OCI-LY3 (cell line): ENCODE measurements around the gene F13A1.

Source experiments
- H2AFZ ChIP-seq: fragments of 200-600, 300-600 bp; shearing (Covaris generic); 2 replicates; pipeline ENCODE4 v1.6.0; 2014; ENCODE audit warnings: antibody characterized with exemption, low read depth, low read length
- H3K27ac ChIP-seq: fragments of 200-600, 300-600 bp; sonication (generic); 2 replicates; pipeline ENCODE4 v1.5.1; 2014; ENCODE audit warnings: mild to moderate bottlenecking, low read length, moderate library complexity, mixed read lengths
- H3K27me3 ChIP-seq: fragments of 200-600, 300-600 bp; sonication (generic); 2 replicates; pipeline ENCODE4 v1.6.1; 2014; ENCODE audit warnings: low read depth, low read length, mixed read lengths
- H3K36me3 ChIP-seq: fragments of 200-600, 300-600 bp; sonication (generic); replicated peaks from 2 replicates; pipeline ENCODE3; 2014; ENCODE audit warnings: low read depth, low read length, mixed read lengths
- H3K4me1 ChIP-seq: fragments of 300-600, 200-600 bp; sonication (generic); 2 replicates; pipeline ENCODE4 v1.6.1; 2014; ENCODE audit warnings: low read length, mixed read lengths
- H3K4me2 ChIP-seq: fragments of 200-600, 300-600 bp; sonication (generic); 2 replicates; pipeline ENCODE4 v1.6.1; 2014; ENCODE audit warnings: low read length, mixed read lengths
- H3K4me3 ChIP-seq: fragments of 300-600, 200-600 bp; sonication (generic); 2 replicates; pipeline ENCODE4 v1.5.1; 2014; ENCODE audit warnings: antibody characterized with exemption, mild to moderate bottlenecking, low read length, moderate library complexity
- H3K79me2 ChIP-seq: fragments of 300-600, 200-600 bp; shearing (Covaris generic); 2 replicates; pipeline ENCODE4 v1.6.1; 2014; ENCODE audit warnings: mild to moderate bottlenecking, low read length, mixed read lengths
- H3K9ac ChIP-seq: fragments of 300-600, 200-600 bp; shearing (Covaris generic); 2 replicates; pipeline ENCODE4 v1.6.0; 2014; ENCODE audit warnings: mild to moderate bottlenecking, low read length, moderate library complexity
- H3K9me3 ChIP-seq: fragments of 200-600, 300-600 bp; shearing (Covaris generic); 2 replicates; pipeline ENCODE4 v1.6.1; 2014; ENCODE audit warnings: low read length, mixed read lengths; ENCODE audit not compliant: insufficient read depth
- H4K20me1 ChIP-seq: fragments of 200-600, 300-600 bp; sonication (generic); 2 replicates; pipeline ENCODE4 v1.6.1; 2016; ENCODE audit warnings: low read length, mixed read lengths; ENCODE audit not compliant: insufficient read depth
- CTCF ChIP-seq: fragments of 200-600, 300-600 bp; sonication (generic); IDR thresholded peaks from 2 replicates; pipeline ENCODE4 v1.5.1; 2014; ENCODE audit warnings: antibody characterized with exemption, low read length, low read depth
- EZH2phosphoT487 ChIP-seq: fragments of 200-600 bp; shearing (Covaris generic); IDR thresholded peaks from 2 replicates; pipeline ENCODE4 v1.6.1; 2018; ENCODE audit warnings: antibody characterized with exemption, mixed run types, low read depth

The F13A1 gene

GRCh38 chr6:6352772-6353171, 32.3 kb upstream of the F13A1 start:
- no peak overlapping the region for H2AFZ ChIP-seq
- no peak overlapping the region for H3K4me3 ChIP-seq
- peaks cover 12% of the 10 kb centered on the region; the same call in 1 of the 2 replicates for H3K27me3 ChIP-seq
- no peaks in the 10 kb centered on the region for H3K9me3 ChIP-seq
- H4K20me1 ChIP-seq, result no peaks in the 10 kb centered on the region
- no peak overlapping the region for H3K4me2 ChIP-seq
- no peak overlapping the region for H3K9ac ChIP-seq
- no peaks in the 10 kb centered on the region for H3K4me1 ChIP-seq
- TF ChIP-seq EZH2phosphoT487 (no peak), CTCF (no peak)
- no peaks in the 10 kb centered on the region for H3K36me3 ChIP-seq
- H3K79me2 ChIP-seq, result no peaks in the 10 kb centered on the region
- H3K27ac ChIP-seq, result no peak overlapping the region

DNA sequence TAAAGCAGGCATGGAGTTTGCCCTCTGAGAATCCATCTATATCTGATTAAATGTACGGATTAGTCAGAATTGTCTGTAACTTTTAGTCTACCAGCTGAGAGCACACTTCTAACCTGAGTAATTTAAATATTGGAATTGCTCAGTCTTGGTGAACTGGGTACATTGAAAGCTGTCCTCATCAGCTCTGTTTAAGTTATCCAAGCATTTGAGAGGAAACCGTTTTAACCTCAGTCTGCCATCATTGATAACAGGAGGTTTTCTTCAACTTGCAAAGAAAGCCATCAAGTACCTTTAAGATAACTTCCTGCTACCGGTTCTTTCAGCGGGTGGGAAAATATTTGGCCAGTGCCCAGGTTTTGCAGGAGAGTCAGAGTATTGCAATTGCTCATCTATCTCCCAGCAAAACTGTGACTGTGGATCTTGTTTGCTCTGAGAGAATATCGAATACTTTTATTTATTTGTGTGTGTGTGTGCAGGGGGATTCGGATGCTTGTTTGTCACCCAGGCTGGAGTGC, 31.1 kb upstream of the F13A1 start:
- H3K4me3 ChIP-seq, result no peak overlapping the region
- TF ChIP-seq EZH2phosphoT487 (no peak), CTCF (no peak)
- no peak overlapping the region for H2AFZ ChIP-seq
- no peak overlapping the region for H3K27ac ChIP-seq
- H3K9me3 ChIP-seq, result no peaks in the 10 kb centered on the region
- no peaks in the 10 kb centered on the region for H4K20me1 ChIP-seq
- no peaks in the 10 kb centered on the region for H3K79me2 ChIP-seq
- no peaks in the 10 kb centered on the region for H3K4me1 ChIP-seq
- H3K27me3 ChIP-seq, result peaks cover 12% of the 10 kb centered on the region; the same call in 1 of the 2 replicates
- no peaks in the 10 kb centered on the region for H3K36me3 ChIP-seq
- no peak overlapping the region for H3K9ac ChIP-seq
- H3K4me2 ChIP-seq, result no peak overlapping the region

GRCh38 chr6:6350696-6351095, 30.2 kb upstream of the F13A1 start:
- Histone ChIP-seq H3K4me1 (no peaks in the 10 kb centered on the region), H3K9me3 (no peaks in the 10 kb centered on the region), H3K36me3 (no peaks in the 10 kb centered on the region), H4K20me1 (no peaks in the 10 kb centered on the region), H3K27me3 (peaks cover 12% of the 10 kb centered on the region; the same call in 1 of the 2 replicates), H3K9ac (no peak overlapping the region), H3K4me2 (no peak overlapping the region), H2AFZ (no peak overlapping the region), H3K4me3 (no peak overlapping the region), H3K79me2 (no peaks in the 10 kb centered on the region), H3K27ac (no peak overlapping the region)
- TF ChIP-seq CTCF (no peak), EZH2phosphoT487 (no peak)

DNA sequence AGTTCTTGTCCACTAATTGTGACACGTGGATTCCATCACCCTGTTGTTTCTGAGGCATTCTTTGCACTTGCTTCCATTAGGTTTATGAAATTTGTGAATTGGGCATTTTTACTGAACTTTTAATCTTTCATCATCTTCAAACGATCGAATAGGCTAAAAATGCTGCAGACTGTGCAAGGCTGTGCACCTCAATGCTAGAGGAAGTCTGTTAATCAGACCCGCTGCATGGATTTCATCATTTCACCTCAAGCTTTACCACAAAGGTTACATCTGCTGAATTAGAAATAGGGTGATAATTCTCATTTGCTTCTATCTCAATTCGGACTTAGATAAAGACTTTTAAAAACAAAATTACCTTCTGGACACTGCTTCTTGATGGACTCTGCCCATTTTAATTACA, 27.8 kb upstream of the F13A1 start:
- no peak overlapping the region for H3K4me2 ChIP-seq
- no peaks in the 10 kb centered on the region for H3K79me2 ChIP-seq
- H3K4me1 ChIP-seq, result no peaks in the 10 kb centered on the region
- H3K4me3 ChIP-seq, result no peak overlapping the region
- H3K36me3 ChIP-seq, result no peaks in the 10 kb centered on the region
- TF ChIP-seq EZH2phosphoT487 (no peak), CTCF (no peak)
- H3K9ac ChIP-seq, result no peak overlapping the region
- H3K9me3 ChIP-seq, result no peaks in the 10 kb centered on the region
- no peaks in the 10 kb centered on the region for H4K20me1 ChIP-seq
- H3K27ac ChIP-seq, result no peak overlapping the region
- H2AFZ ChIP-seq, result no peak overlapping the region
- peaks cover 6% of the 10 kb centered on the region; the same call in 1 of the 2 replicates for H3K27me3 ChIP-seq
